Measurements from ENCODE around the gene SDR42E1.

- TF ChIP-seq POLR2A (IDR thresholded peaks at IDR 0.05) (no peak), CTCF (IDR thresholded peaks at IDR 0.05) (no peak)
Measured at GRCh38 chr16:82042144-82042543, 30.9 kb upstream of the SDR42E1 start.
